Neural cell (in vitro differentiated cells): Measurements from ENCODE around the gene ITM2C.

ENCODE experiments used
- CTCF ChIP-seq: fragments of 450-650 bp; IDR thresholded peaks from 2 replicates; pipeline ENCODE4 v1.5.1; 2014; ENCODE audit warnings: antibody characterized with exemption, mild to moderate bottlenecking, moderate library complexity; ENCODE audit not compliant: poor library complexity, severe bottlenecking
- EZH2 ChIP-seq: fragments of 200-600, 300-800 bp; shearing (Covaris generic), sonication (generic); IDR thresholded peaks from 2 replicates; pipeline ENCODE4 v1.6.1; 2014; ENCODE audit warnings: antibody characterized with exemption, low read length, borderline replicate concordance, mild to moderate bottlenecking; ENCODE audit not compliant: insufficient read depth, poor library complexity, severe bottlenecking
- RAD21 ChIP-seq: fragments of 450-650 bp; conservative IDR thresholded peaks from 2 replicates; pipeline ENCODE4 v1.6.1; 2014; ENCODE audit warnings: antibody characterized with exemption, mild to moderate bottlenecking, moderate library complexity
- SMC3 ChIP-seq: fragments of 450-650 bp; conservative IDR thresholded peaks from 2 replicates; pipeline ENCODE4 v1.6.1; 2014; ENCODE audit warnings: antibody characterized with exemption, mild to moderate bottlenecking, moderate library complexity; ENCODE audit not compliant: poor library complexity

DNA sequence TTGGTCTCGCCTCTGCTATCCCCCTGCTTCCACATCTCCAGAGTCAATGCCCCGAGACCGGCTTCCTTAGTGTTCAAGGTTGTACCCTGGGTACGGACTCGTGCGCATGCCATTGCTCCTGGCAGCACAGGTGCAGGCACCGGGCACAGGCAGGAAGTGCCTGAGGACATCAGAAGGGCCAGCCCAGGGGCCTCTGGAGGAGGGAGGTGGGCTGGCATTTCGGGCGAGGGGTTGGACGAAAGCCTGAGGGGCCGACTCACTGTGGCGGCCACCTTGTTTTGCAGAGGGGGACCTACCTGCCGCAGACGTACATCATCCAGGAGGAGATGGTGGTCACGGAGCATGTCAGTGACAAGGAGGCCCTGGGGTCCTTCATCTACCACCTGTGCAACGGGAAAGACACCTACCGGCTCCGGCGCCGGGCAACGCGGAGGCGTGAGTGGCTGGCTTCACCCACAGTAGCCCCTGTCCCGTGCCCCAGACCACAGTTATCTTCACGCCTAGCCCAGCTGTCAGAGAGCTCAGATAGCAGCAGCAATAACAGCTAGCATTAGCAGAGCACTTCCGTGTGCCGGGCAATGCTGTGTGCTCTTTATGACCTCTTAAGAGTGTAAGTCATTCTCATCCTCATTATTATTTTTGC lies 12.5 kb downstream of the ITM2C start:
- TF ChIP-seq EZH2: no peak
- no peak for TF ChIP-seq CTCF
- no peak for TF ChIP-seq SMC3
- TF ChIP-seq RAD21: no peak
